Measurements from ENCODE around the gene MVD.

DNA sequence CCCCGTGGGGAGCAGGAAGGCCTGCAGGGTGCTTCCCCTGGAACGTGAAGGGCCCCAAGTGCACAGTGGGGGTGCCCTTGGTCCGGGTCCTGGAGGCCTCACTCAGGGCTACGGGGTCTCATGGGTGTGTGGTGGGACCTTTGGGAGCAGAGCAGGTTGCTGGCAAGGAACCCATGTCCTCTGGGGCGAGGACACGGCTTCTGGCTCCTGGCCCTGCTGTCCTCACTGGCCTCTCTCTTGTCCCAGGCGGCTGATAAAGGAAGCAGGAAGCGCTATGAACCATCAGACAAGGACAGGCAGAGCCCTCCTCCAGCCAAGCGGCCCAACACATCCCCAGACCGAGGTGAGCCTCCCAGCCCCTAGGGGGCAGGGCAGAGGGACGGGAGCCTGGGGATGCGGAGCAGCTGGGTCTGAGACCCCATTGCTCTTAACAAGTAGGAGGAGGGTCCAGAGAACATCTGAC lies 34.3 kb downstream of the MVD start:
- TF ChIP-seq, protein P1, sequence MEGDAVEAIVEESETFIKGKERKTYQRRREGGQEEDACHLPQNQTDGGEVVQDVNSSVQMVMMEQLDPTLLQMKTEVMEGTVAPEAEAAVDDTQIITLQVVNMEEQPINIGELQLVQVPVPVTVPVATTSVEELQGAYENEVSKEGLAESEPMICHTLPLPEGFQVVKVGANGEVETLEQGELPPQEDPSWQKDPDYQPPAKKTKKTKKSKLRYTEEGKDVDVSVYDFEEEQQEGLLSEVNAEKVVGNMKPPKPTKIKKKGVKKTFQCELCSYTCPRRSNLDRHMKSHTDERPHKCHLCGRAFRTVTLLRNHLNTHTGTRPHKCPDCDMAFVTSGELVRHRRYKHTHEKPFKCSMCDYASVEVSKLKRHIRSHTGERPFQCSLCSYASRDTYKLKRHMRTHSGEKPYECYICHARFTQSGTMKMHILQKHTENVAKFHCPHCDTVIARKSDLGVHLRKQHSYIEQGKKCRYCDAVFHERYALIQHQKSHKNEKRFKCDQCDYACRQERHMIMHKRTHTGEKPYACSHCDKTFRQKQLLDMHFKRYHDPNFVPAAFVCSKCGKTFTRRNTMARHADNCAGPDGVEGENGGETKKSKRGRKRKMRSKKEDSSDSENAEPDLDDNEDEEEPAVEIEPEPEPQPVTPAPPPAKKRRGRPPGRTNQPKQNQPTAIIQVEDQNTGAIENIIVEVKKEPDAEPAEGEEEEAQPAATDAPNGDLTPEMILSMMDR (IDR thresholded peaks at IDR 0.05): no peak
- no peak for TF ChIP-seq POLR2A (IDR thresholded peaks at IDR 0.05)
